Measurements from ENCODE around the gene CEL. TPM values are rescaled to one million over a fixed set of nuclear protein-coding genes. Genes with fewer than 3 reads are reported as not detected.
"Not testable (repeated sequence)": the region's sequence is repeated elsewhere in the genome, so short reads cannot be mapped to it uniquely, and the experiment has no call there.

CEL gene
- total and polyA plus RNA-seq, 10 donors, result 0.46 to 5.3 (median 0.72) TPM; not detected in 2

DNA sequence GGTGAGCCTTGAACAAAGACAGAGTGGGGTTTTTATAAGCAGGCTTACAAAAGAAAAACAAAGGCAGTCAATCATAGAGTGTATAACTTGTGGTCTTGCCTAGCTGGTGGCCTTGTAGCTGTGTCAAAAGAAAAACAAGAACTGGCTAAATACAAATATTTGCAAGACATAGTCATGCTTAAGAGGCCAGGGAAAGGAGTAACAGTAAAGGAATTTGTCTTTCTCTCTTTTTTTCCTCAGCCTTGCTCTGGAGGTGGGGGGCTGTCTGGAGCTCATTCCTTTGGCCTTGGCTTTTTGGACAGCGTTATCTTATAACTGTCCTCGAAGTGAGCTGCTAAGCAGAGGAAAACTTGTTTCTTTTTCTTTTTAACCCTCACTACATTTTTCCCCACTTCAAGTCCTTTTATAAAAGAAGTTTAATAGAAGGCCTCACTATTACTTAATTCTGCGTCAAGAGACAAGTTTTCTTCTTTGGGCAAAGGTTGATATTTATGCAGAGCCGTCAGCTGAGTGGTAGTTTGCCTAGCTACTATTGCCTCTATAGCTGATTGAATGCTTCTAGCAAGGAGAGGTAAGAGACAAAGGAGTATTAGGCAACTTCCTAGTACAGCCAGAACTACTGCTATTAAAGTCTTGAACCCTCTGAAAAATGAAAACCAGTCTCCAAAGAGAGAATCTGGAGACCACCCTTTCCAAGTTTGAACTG lies 14.3 kb downstream of the CEL start:
- H3K36me3 ChIP-seq, result no peaks in the 10 kb centered on the region
- intact Hi-C loops (cut with DNase I; ENCODE audit: low total_unique reads), result no loop called here
- no peaks in the 10 kb centered on the region for H3K9me3 ChIP-seq
- TF ChIP-seq POLR2AphosphoS5 (IDR thresholded peaks at IDR 0.05) (no peak), POLR2A (IDR thresholded peaks at IDR 0.05) (no peak)
- TF ChIP-seq, protein P1, sequence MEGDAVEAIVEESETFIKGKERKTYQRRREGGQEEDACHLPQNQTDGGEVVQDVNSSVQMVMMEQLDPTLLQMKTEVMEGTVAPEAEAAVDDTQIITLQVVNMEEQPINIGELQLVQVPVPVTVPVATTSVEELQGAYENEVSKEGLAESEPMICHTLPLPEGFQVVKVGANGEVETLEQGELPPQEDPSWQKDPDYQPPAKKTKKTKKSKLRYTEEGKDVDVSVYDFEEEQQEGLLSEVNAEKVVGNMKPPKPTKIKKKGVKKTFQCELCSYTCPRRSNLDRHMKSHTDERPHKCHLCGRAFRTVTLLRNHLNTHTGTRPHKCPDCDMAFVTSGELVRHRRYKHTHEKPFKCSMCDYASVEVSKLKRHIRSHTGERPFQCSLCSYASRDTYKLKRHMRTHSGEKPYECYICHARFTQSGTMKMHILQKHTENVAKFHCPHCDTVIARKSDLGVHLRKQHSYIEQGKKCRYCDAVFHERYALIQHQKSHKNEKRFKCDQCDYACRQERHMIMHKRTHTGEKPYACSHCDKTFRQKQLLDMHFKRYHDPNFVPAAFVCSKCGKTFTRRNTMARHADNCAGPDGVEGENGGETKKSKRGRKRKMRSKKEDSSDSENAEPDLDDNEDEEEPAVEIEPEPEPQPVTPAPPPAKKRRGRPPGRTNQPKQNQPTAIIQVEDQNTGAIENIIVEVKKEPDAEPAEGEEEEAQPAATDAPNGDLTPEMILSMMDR (IDR thresholded peaks at IDR 0.05 in 8 of 11, conservative IDR thresholded peaks at IDR 0.05 in 3 of 11), result no peak
- no peak overlapping the region for H3K4me3 ChIP-seq
- H3K27ac ChIP-seq, result no peak overlapping the region
- 62 to 77% (median 69%) methylated on average over 4 of the region's 4 CpGs for WGBS, 5 donors
- no peaks in the 10 kb centered on the region for H3K4me1 ChIP-seq
- DNase-seq, result no peak
- H3K27me3 ChIP-seq (replicated peaks in 1 of 7), result no peaks in the 10 kb centered on the region

DNA sequence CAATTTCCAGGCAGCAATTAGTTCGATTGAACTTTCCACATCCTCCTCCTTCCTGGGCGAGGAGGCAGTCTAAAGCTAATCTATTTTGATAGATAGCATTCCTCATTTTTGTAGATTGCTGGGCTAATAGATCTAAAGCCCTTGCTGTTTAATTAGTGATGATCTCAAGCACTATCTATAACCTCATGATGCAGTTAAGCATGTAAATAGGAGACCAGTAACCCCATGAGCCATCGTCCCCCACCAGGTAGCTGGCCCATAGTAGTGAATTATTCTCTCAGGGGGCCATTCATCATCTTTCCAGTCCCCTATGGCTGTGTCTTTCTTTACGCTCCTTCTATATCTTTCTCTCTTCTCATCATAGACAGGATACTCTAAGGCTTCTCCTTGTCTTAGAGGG lies 14.9 kb downstream of the CEL start:
- no peaks in the 10 kb centered on the region for H3K9me3 ChIP-seq
- H3K4me3 ChIP-seq, result no peak overlapping the region
- peaks cover 0 to under 1% (median 0%) of the 10 kb centered on the region in 7 donors for H3K27me3 ChIP-seq (replicated peaks in 1 of 7)
- no peak for TF ChIP-seq POLR2A (IDR thresholded peaks at IDR 0.05)
- TF ChIP-seq, protein P1 (IDR thresholded peaks at IDR 0.05 in 8 of 11, conservative IDR thresholded peaks at IDR 0.05 in 3 of 11), result no peak
- no peak for TF ChIP-seq POLR2AphosphoS5 (IDR thresholded peaks at IDR 0.05)
- 76 to 89% (median 83%) methylated on average over 4 of the region's 4 CpGs for WGBS, 5 donors
- intact Hi-C loops (cut with DNase I; ENCODE audit: low total_unique reads), result no loop called here
- H3K4me1 ChIP-seq, result no peaks in the 10 kb centered on the region
- H3K27ac ChIP-seq, result no peak overlapping the region
- no peak for DNase-seq
- no peaks in the 10 kb centered on the region for H3K36me3 ChIP-seq

DNA sequence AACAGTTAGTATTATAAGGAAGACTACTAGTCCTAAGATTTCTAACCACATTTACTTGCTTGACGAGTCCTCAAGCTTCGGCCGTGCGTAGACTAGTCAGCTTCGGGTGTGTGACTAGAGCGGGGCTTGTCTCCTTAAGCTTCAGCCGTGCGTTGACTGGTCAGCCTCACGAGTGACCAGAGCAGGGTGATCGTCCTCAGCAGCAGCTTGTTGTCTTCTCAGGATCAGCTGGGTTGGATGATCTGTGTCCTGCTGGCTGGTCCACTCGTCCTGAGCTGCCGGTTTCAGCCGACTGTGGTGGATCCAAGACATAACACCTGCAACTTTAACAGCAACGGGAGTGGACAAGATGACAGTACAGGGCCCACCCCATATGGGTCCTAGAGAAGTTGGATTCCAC lies 16.7 kb downstream of the CEL start:
- Histone ChIP-seq H3K36me3 (no peaks in the 10 kb centered on the region), H3K27ac (no peak overlapping the region), H3K9me3 (no peaks in the 10 kb centered on the region), H3K4me1 (no peaks in the 10 kb centered on the region), H3K27me3 (replicated peaks in 1 of 7) (peaks cover 0 to 4% (median 0%) of the 10 kb centered on the region in 7 donors), H3K4me3 (no peak overlapping the region)
- TF ChIP-seq, protein P1 (IDR thresholded peaks at IDR 0.05 in 8 of 11, conservative IDR thresholded peaks at IDR 0.05 in 3 of 11), result no peak
- no peak for TF ChIP-seq POLR2A (IDR thresholded peaks at IDR 0.05)
- TF ChIP-seq POLR2AphosphoS5 (IDR thresholded peaks at IDR 0.05), result no peak
- intact Hi-C loops (cut with DNase I; ENCODE audit: low total_unique reads), result no loop called here
- no peak for DNase-seq
- 89 to 94% (median 92%) methylated on average over 14 of the region's 14 CpGs for WGBS, 5 donors

DNA sequence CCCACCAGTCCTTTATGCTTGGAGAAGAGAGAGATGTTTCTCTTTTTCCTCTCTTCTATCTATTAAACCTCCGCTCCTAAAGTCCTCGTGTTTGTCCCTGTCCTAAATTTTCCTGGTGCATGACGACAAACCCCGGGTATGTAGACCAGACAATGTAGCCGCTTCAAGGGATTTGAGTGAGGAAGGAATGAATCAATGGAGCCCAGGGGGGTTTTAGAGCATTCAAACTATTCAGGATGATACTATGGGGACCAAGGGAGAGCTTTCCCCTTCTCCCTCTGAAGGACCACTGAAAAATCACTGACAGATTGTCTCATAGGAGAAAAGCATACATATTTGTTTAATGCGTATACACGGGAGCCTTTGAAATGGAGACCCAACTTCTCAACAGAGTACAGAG lies 18.4 kb downstream of the CEL start:
- TF ChIP-seq POLR2A (IDR thresholded peaks at IDR 0.05) (no peak), POLR2AphosphoS5 (IDR thresholded peaks at IDR 0.05) (no peak)
- TF ChIP-seq, protein P1 (IDR thresholded peaks at IDR 0.05 in 8 of 11, conservative IDR thresholded peaks at IDR 0.05 in 3 of 11), result no peak
- H3K36me3 ChIP-seq, result no peaks in the 10 kb centered on the region
- peaks cover 0 to 4% (median 0%) of the 10 kb centered on the region in 7 donors for H3K27me3 ChIP-seq (replicated peaks in 1 of 7)
- no peaks in the 10 kb centered on the region for H3K4me1 ChIP-seq
- H3K4me3 ChIP-seq, result no peak overlapping the region
- H3K9me3 ChIP-seq, result no peaks in the 10 kb centered on the region
- intact Hi-C loops (cut with DNase I; ENCODE audit: low total_unique reads), result no loop called here
- no peak overlapping the region for H3K27ac ChIP-seq
- WGBS, 5 donors, result 76 to 94% (median 82%) methylated on average over 7 of the region's 7 CpGs
- DNase-seq, result no peak

DNA sequence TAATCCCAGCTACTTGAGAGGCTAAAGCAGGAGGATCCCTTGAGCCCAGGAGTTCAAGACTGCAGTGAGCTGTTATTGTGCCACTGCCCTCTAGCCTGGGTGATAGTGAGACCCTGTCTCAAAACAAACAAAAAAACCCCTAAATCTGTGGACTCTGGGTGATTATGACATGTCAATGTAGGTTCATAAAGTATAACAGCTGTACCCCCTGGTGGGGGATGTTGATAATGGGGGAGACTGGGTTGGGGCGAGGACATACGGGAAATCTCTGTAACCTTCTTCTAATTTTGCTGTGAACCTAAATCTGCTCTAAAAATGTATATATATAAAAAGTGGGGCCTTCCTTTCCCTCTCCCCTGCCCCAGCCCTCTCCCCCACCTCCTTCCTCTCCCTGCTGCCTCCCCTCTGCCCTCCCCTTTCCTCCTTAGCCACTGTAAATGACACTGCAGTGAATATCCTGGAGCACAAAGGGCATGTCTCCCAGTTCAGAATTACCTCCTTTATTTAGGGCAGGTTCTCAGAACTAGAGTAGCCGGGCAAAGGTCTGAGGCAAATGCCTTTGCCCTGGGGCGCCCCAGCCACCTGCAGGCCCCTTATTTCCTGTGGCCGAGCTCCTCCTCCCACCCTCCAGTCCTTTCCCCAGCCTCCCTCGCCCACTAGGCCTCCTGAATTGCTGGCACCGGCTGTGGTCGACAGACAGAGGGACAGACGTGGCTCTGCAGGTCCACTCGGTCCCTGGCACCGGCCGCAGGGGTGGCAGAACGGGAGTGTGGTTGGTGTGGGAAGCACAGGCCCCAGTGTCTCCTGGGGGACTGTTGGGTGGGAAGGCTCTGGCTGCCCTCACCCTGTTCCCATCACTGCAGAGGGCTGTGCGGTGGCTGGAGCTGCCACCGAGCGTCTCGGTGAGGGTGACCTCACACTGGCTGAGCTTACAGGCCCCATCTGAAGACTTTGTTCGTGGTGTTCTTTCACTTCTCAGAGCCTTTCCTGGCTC lies 19.3 kb downstream of the CEL start:
- not testable (repeated sequence) for H3K4me1 ChIP-seq; H3K27me3 ChIP-seq (replicated peaks in 1 of 7)
- WGBS, 5 donors, result 72 to 80% (median 77%) methylated on average over 9 to 10 of the region's 18 CpGs

DNA sequence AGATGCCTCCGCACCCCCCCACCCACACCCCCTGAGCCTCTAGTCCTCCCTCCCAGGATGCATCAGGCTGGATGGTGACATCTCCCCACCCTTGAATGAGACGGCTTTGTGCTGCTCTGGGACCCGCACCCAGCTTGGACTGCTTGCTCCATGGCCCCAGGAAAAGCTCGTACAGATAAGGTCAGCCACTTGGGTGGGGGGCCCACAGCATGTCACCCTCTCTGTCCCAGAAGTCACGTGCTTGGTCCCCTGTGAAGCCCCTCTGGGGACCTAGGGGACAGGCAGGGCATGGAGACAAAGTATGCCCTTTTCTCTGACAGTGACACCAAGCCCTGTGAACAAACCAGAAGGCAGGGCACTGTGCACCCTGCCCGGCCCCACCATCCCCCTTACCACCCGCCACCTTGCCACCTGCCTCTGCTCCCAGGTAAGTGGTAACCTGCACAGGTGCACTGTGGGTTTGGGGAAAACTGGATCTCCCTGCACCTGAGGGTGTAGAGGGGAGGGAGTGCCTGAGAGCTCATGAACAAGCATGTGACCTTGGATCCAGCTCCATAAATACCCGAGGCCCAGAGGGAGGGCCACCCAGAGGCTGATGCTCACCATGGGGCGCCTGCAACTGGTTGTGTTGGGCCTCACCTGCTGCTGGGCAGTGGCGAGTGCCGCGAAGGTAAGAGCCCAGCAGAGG lies 20.3 kb downstream of the CEL start:
- H3K4me1 ChIP-seq; H3K27ac ChIP-seq; DNase-seq; H3K36me3 ChIP-seq; H3K4me3 ChIP-seq; H3K9me3 ChIP-seq; intact Hi-C loops (cut with DNase I; ENCODE audit: low total_unique reads); H3K27me3 ChIP-seq (replicated peaks in 1 of 7): not testable (repeated sequence)
- WGBS, 5 donors, result 75 to 94% (median 81%) methylated on average over 4 to 7 of the region's 12 CpGs

More for the DNA sequence above, 19.3 kb downstream of the CEL start:
- H3K4me3 ChIP-seq; DNase-seq; H3K36me3 ChIP-seq; intact Hi-C loops (cut with DNase I; ENCODE audit: low total_unique reads); H3K27ac ChIP-seq; H3K9me3 ChIP-seq: not testable (repeated sequence)

Data from spleen (tissue), 11 donors.